ENCODE results near the gene EPB41L4A. TPM values are rescaled to one million over a fixed set of nuclear protein-coding genes. Genes with fewer than 3 reads are reported as not detected.
"Not testable (repeated sequence)": the region's sequence is repeated elsewhere in the genome, so short reads cannot be mapped to it uniquely, and the experiment has no call there.

Gene EPB41L4A, protein sequence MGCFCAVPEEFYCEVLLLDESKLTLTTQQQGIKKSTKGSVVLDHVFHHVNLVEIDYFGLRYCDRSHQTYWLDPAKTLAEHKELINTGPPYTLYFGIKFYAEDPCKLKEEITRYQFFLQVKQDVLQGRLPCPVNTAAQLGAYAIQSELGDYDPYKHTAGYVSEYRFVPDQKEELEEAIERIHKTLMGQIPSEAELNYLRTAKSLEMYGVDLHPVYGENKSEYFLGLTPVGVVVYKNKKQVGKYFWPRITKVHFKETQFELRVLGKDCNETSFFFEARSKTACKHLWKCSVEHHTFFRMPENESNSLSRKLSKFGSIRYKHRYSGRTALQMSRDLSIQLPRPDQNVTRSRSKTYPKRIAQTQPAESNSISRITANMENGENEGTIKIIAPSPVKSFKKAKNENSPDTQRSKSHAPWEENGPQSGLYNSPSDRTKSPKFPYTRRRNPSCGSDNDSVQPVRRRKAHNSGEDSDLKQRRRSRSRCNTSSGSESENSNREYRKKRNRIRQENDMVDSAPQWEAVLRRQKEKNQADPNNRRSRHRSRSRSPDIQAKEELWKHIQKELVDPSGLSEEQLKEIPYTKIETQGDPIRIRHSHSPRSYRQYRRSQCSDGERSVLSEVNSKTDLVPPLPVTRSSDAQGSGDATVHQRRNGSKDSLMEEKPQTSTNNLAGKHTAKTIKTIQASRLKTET
- total RNA-seq (2014; rRNA removed; shearing (Covaris generic)): 3.2 and 4.7 TPM in 2 replicates

DNA sequence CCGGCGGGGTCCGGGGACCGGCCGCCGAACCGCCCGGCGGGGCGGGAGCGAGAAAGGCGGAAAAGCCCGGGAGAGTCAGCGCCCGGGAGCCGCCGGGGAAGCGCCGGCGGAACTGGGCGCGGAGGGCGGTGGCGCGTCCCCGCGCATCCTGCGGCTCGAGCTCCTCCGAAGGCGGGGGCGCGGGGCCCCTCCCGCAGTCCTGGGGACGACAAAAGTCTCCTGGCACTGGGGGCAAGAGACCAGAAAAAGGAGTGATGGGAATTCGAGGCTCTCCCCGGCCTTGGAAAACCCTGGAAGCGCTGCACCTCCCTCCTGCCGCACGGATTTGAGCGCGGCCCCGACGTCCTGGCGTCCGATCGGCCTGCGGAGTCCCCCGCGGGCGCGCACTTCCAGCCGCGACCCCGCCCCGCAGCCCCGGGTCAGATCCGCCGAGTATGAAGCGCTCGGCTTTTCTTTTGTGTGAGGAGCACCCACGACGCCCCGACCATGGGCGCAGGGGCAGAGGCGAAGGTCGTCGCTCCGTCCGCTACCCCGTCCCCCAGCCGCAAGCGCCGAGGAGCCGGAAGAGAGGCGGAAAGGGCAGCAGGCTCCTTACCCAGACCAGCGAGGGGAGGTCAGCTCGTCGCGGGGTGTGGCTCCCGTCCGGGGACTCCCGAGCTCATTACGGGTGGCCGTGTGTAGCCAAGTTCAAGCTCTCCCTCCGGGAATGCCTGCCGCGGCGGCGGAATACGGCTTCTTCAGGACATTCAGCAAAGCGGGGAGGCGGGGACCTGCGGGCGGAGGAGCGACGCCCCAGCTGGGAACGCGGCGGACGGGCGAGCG, at the start of gene EPB41L4A:
EPB41L4A (minus strand) TSS at position 114 of the 822 bp plus-strand sequence. CDS start 238 bp downstream, outside the sequence.
- peak; percentile 84 for DNase-seq
- H3K27me3 ChIP-seq (ENCODE audit: control insufficient read depth, insufficient read depth, low read length): peaks cover 42% of the 10 kb centered on the region
- peak within 1 kb of the TSS; percentile 83 for H3K4me3 ChIP-seq (ENCODE audit: insufficient read depth, low read depth, low read length)
- H3K36me3 ChIP-seq (replicated peaks; ENCODE audit: control insufficient read depth, insufficient read depth, low read length): no peaks in the 10 kb centered on the region

DNA sequence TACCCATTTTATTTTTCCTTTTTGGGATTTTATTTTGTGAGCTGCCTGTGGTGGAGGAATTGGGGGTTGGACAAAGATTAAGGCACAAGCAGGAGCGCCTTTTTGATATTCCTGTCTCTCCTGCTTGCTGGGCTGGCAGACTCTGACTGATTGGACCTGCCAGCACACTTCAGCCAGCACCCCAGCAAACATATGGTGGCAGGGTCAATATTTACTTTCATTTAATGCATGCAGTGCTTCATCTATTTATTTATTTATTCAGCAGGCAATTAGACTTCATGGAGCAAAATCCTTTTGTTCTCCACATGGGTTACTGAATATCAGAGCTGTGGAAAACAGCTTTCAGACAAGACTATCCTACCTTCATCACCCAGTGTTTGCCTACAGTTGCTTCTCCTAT, 48.4 kb upstream of the EPB41L4A start:
- Histone ChIP-seq H3K27me3 (ENCODE audit: control insufficient read depth, insufficient read depth, low read length) (no peaks in the 10 kb centered on the region), H3K36me3 (replicated peaks; ENCODE audit: control insufficient read depth, insufficient read depth, low read length) (no peaks in the 10 kb centered on the region), H3K4me3 (ENCODE audit: insufficient read depth, low read depth, low read length) (no peak overlapping the region)
- DNase-seq: no peak

DNA sequence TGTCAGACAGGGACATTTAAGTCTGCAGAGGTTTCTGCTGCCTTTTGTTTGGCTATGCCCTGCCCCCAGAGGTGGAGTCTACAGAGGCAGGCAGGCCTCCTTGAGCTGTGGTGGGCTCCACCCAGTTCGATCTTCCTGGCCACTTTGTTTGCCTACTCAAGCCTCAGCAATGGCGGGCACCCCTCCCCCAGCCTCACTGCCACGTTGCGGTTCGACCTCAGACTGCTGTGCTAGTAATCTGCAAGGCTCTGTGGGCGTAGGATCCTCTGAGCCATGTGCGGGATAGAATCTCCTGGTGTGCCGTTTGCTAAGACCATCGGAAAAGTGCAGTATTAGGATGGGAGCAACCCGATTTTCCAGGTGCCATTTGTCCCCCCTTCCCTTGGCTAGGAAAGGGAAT, 47.2 kb upstream of the EPB41L4A start:
- not testable (repeated sequence) for H3K4me3 ChIP-seq (ENCODE audit: insufficient read depth, low read depth, low read length); H3K36me3 ChIP-seq (replicated peaks; ENCODE audit: control insufficient read depth, insufficient read depth, low read length); H3K27me3 ChIP-seq (ENCODE audit: control insufficient read depth, insufficient read depth, low read length); DNase-seq

DNA sequence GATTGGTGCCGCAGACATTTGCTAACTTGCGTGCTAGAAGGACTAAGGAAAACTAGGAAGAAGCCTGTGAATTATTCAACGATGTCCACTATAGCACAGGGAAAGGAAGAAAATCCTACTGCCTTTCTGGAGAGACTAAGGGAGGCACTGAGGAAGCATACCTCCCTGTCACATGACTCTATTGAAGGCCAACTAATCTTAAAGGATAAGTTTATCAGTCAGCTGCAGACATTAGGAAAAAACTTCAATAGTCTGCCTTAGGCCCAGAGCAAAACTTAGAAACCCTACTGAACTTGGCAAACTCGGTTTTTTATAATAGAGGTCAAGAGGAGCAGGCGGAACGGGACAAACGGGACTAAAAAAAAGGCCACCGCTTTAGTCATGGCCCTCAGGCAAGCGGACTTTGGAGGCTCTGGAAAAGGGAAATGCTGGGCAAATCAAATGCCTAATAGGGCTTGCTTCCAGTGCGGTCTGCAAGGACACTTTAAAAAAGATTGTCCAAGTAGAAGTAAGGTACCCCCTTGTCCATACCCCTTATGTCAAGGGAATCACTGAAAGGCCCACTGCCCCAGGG, 28.2 kb upstream of the EPB41L4A start:
- not testable (repeated sequence) for H3K36me3 ChIP-seq (replicated peaks; ENCODE audit: control insufficient read depth, insufficient read depth, low read length); H3K27me3 ChIP-seq (ENCODE audit: control insufficient read depth, insufficient read depth, low read length); DNase-seq; H3K4me3 ChIP-seq (ENCODE audit: insufficient read depth, low read depth, low read length)

DNA sequence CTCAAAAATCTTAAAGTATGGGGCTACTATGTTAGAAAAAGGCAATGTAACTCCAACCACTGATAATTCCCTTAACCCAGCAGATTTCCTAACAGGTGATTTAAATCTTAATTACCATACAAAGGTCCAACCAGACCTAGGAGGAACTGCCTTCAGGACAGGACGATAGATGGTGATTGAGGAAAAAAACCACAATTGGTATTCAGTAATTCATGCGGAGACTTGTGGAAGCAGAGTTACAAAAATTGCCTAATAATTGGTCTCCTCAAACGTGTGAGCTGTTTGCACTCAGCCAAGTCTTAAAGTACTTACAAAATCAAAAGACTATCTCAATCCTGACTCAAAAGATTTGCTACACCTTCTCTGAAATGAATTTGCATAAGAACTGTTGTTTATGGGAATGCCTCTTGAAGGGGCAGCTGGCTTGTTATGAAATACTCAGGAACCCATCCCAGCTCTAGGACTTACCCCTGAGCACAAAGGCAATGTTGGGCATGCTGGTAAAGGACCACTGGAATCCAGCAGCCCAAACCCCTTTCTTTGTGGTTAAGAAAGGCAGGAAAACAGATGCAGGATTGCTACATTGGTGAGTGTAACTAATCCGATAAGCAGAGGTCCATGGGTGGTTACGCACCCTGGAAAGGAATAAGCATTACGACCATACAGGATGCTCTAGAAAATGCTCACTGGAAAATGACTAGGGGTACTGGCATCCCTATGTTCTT, 26.7 kb upstream of the EPB41L4A start:
- no peak for DNase-seq
- Histone ChIP-seq H3K4me3 (ENCODE audit: insufficient read depth, low read depth, low read length) (no peak overlapping the region), H3K27me3 (ENCODE audit: control insufficient read depth, insufficient read depth, low read length) (no peaks in the 10 kb centered on the region), H3K36me3 (replicated peaks; ENCODE audit: control insufficient read depth, insufficient read depth, low read length) (no peaks in the 10 kb centered on the region)

DNA sequence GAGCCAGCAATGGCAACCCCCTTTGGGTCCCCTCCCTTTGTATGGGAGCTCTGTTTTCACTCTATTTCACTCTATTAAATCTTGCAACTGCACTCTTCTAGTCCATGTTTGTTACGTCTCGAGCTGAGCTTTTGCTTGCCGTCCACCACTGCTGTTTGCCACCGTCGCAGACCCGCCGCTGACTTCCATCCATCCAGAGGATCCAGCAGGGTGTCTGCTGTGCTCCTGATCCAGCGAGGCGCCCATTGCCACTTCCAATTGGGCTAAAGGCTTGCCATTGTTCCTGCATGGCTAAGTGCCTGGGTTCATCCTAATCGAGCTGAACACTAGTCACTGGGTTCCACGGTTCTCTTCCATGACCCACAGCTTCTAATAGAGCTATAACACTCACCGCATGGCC, 24.9 kb upstream of the EPB41L4A start:
- not testable (repeated sequence) for H3K36me3 ChIP-seq (replicated peaks; ENCODE audit: control insufficient read depth, insufficient read depth, low read length); H3K27me3 ChIP-seq (ENCODE audit: control insufficient read depth, insufficient read depth, low read length); H3K4me3 ChIP-seq (ENCODE audit: insufficient read depth, low read depth, low read length); DNase-seq

DNA sequence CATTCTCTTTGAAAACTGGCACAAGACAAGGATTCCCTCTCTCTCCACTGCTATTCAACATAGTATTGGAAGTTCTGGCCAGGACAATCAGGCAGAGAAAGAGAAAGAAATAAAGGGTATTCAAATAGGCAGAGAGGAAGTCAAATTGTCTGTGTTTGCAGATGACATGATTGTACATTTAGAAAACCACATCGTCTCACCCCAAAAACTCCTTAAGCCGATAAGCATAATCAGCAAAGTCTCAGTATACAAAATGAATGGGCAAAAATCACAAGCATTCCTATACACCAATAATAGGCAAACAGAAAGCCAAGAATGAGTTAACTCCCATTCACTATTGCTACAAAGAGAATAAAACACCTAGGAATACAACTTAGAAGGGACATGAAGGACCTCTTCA, 21.0 kb upstream of the EPB41L4A start:
- Histone ChIP-seq H3K27me3 (ENCODE audit: control insufficient read depth, insufficient read depth, low read length) (no peaks in the 10 kb centered on the region), H3K36me3 (replicated peaks; ENCODE audit: control insufficient read depth, insufficient read depth, low read length) (no peaks in the 10 kb centered on the region), H3K4me3 (ENCODE audit: insufficient read depth, low read depth, low read length) (no peak overlapping the region)
- DNase-seq: no peak

DNA sequence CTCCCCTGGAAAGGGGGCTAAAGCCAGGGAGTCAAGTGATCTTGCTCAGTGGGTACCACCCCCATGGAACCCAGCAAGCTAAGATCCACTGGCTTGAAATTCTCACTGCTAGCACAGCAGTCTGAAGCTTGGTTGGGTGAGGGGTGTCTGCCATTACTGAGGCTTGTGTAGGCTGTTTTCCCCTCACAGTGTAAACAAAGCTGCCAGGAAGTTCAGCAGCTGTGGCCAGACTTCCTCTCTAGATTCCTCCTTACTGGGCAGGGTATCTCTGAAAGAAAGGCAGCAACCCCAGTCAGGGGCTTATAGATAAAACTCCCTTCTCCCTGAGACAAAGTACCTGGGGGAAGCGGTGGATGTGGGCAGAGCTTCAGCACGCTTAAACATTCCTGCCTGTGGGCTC, 17.1 kb upstream of the EPB41L4A start:
- no peak overlapping the region for H3K4me3 ChIP-seq (ENCODE audit: insufficient read depth, low read depth, low read length)
- H3K27me3 ChIP-seq (ENCODE audit: control insufficient read depth, insufficient read depth, low read length): no peaks in the 10 kb centered on the region
- DNase-seq: no peak
- H3K36me3 ChIP-seq (replicated peaks; ENCODE audit: control insufficient read depth, insufficient read depth, low read length): no peaks in the 10 kb centered on the region

DNA sequence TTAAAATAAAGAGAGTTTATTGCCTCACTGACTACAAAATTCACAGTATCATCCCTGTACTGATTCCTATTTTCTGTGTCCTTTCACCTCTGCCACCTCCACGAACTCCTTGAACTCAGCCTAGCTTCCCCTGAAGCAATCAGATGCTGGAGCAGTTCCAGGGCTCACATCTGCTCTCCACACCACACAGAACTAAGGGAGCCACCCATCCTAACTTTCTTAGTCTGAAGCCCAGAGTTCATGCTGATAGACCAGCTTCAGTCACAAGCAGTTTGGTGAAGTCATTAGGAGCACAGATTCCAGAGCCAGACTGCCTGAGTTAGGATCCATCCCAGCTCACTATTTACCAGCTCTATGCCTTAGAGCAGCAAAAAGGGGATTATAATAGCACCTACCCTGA, 15.6 kb upstream of the EPB41L4A start:
- Histone ChIP-seq H3K4me3 (ENCODE audit: insufficient read depth, low read depth, low read length) (no peak overlapping the region), H3K36me3 (replicated peaks; ENCODE audit: control insufficient read depth, insufficient read depth, low read length) (no peaks in the 10 kb centered on the region), H3K27me3 (ENCODE audit: control insufficient read depth, insufficient read depth, low read length) (no peaks in the 10 kb centered on the region)
- no peak for DNase-seq

DNA sequence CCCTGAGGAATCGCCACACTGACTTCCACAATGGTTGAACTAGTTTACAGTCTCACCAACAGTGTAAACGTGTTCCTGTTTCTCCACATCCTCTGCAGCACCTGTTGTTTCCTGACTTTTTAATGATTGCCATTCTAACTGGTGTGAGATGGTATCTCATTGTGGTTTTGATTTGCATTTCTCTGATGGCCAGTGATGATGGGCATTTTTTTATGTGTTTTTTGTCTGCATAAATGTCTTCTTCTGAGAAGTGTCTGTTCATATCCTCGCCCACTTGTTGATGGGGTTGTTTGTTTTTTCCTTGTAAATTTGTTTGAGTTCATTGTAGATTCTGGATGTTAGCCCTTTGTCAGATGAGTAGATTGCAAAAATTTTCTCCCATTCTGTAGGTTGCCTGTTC, 7.1 kb upstream of the EPB41L4A start:
- DNase-seq; H3K4me3 ChIP-seq (ENCODE audit: insufficient read depth, low read depth, low read length); H3K27me3 ChIP-seq (ENCODE audit: control insufficient read depth, insufficient read depth, low read length); H3K36me3 ChIP-seq (replicated peaks; ENCODE audit: control insufficient read depth, insufficient read depth, low read length): not testable (repeated sequence)

DNA sequence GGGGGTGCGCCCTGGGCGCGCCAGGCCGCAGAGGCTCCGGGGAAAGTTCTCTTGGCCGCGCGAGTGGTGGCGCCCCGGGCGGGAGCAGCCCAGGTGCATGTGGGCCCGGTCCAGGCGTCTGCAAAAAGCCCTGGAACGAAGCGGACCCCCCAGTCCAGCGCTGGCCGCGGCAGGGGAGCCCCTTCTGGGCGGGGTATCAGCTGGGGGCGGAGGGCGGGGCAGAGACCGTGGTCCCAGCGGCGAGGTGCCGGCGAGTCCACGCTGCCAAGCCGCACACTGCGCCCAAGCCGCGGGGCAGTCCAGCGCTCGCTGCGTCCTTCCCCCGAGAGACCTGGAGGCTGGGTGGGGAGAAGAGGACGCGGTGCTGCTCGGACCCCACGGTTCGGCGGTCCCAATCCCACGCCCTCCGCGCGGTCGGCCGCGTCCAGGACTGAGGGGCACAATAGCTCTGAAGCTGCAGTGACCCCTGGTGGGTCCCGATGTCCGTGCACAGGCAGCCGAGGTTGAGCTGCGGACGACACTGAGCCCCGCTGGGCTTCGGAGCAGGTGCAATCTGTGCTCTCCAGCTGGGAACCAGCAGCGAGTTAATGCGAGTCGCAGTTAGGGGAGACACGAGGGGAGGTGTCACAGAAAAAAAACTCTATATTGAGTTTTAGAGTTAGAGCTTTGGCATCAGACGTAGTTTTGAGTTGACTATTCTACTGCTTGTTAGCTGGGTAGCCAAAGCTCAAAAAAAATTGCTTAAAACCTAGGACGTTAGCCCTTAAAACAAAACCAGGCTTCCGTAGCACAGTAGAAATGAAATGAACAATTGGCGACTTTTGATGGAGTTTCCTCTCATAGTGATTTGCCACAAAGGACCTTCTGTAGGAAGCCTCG, 1.1 kb upstream of the EPB41L4A start:
- H3K4me3 ChIP-seq (ENCODE audit: insufficient read depth, low read depth, low read length): peak overlapping the region; percentile 83
- peaks cover 42% of the 10 kb centered on the region for H3K27me3 ChIP-seq (ENCODE audit: control insufficient read depth, insufficient read depth, low read length)
- DNase-seq: peak; percentile 84
- no peaks in the 10 kb centered on the region for H3K36me3 ChIP-seq (replicated peaks; ENCODE audit: control insufficient read depth, insufficient read depth, low read length)

DNA sequence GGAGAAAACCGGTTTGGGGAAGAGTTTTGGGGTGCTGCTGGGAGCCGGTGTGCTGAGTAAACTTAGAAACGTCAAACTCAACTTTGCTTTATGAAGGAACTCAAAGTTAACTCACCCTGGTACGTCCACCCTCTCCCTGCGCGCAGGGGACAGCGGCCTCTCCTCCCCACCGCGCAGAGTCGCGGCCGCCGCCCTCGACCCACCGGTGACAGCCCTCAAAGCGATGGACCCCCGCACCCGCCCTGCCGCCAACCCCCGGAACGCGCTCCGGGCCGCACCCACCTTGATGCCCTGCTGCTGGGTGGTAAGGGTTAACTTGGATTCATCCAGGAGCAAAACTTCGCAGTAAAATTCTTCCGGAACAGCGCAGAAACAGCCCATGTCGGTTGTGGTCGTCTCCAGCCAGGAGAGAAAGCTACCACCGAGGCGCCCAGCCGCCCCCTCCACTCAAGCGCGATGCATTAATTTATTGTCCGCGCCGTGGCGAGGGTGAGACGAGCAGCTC, 366 bp downstream of the EPB41L4A start:
- Histone ChIP-seq H3K4me3 (ENCODE audit: insufficient read depth, low read depth, low read length) (peak overlapping the region; percentile 83), H3K27me3 (ENCODE audit: control insufficient read depth, insufficient read depth, low read length) (peaks cover 42% of the 10 kb centered on the region), H3K36me3 (replicated peaks; ENCODE audit: control insufficient read depth, insufficient read depth, low read length) (no peaks in the 10 kb centered on the region)
- DNase-seq: no peak
